HepG2 (cell line): ENCODE measurements around the gene ERC1. TPM values are rescaled to one million over a fixed set of nuclear protein-coding genes. Genes with fewer than 3 reads are reported as not detected.

Experiments
- ATAC-seq: fragments of 200-7000 bp; cut with Tn5 transposase; 3 replicates; pipeline ENCODE4 v1.9.1; 2020; ENCODE audit warnings: mild to moderate bottlenecking, moderate library complexity
- BruUV-seq: library from RNA; stranded (reverse); fragments of 400-500 nt; replicated peaks from 2 replicates; lab custom pipeline; 2021; lab: Mats Ljungman, UMichigan
- CTCF ChIA-PET: fragments of 300-600 bp; formaldehyde crosslinking; extraction: SDS; loops from one replicate; lab custom pipeline; 2021; ENCODE audit warnings: low total read pairs, inconsistent platforms, low intra/inter-chr PET ratio; lab: Yijun Ruan, JAX
- POLR2A ChIA-PET: fragments of 350-600 bp; sonication (Branson Sonifier 250); formaldehyde crosslinking; loops from one replicate; lab custom pipeline; 2020; ENCODE audit warnings: antibody characterized with exemption, inconsistent platforms; lab: Yijun Ruan, JAX
- DNase-seq: peaks from one replicate; pipeline ENCODE4 v3.0.0-alpha.2; 2015; ENCODE audit warnings: low spot score
- FAIRE-seq: peaks from 3 replicates; lab custom pipeline; 2011; peaks lifted over from hg19 to GRCh38; lab: Jason Lieb, UNC
- H2AFZ ChIP-seq: one replicate; pipeline ENCODE4 v1.6.1; 2011; ENCODE audit warnings: low read length, inconsistent platforms
- H3K27ac ChIP-seq: fragments of 300-600 bp; 3 replicates; pipeline ENCODE4 v1.8.0; 2011; ENCODE audit warnings: mixed run types, mild to moderate bottlenecking, mixed read lengths, low read length, inconsistent platforms; ENCODE audit not compliant: insufficient read depth; ENCODE audit errors: extremely low read length
- H3K27me3 ChIP-seq, 2 experiments: fragments of 200-600 bp in 1 of 2; 2 replicates in 1 of 2; 3 replicates in 1 of 2; pipeline versions ENCODE4 v1.6.0 to v1.8.0; 2011; ENCODE audit warnings: low read length in 2 of 2, mild to moderate bottlenecking in 2 of 2, moderate library complexity in 2 of 2, inconsistent platforms in 1 of 2; ENCODE audit not compliant: insufficient read depth in 2 of 2, control insufficient read depth in 1 of 2
- H3K36me3 ChIP-seq, 2 experiments: fragments of 200-600 bp in 1 of 2; replicated peaks in 1 of 2; 2 replicates in 1 of 2; 3 replicates in 1 of 2; pipeline versions ENCODE4 v1.5.1 to v1.8.0; 2011; ENCODE audit warnings: low read length in 2 of 2, inconsistent platforms in 1 of 2; ENCODE audit not compliant: insufficient read depth in 2 of 2, control insufficient read depth in 1 of 2
- H3K4me1 ChIP-seq: 2 replicates; pipeline ENCODE4 v1.5.1; 2012; ENCODE audit warnings: low read length, inconsistent platforms; ENCODE audit not compliant: insufficient read depth
- H3K4me2 ChIP-seq: 2 replicates; pipeline ENCODE4 v1.6.0; 2011; ENCODE audit warnings: low read depth, low read length, inconsistent platforms
- H3K4me3 ChIP-seq, 3 experiments: fragments of 200-600 bp in 1 of 3; sonication (generic), shearing (Covaris generic) in 1 of 3; replicated peaks in 1 of 3; 2 replicates each; pipeline ENCODE4 v1.5.1; 2011 to 2016; ENCODE audit warnings: low read length in 3 of 3, inconsistent platforms in 2 of 3, low read depth in 2 of 3, mild to moderate bottlenecking in 2 of 3, control low read depth in 1 of 3, mixed read lengths in 1 of 3; ENCODE audit not compliant: insufficient read depth in 1 of 3
- H3K79me2 ChIP-seq: one replicate; pipeline ENCODE4 v1.6.1; 2011; ENCODE audit warnings: low read length, inconsistent platforms; ENCODE audit not compliant: insufficient read depth
- H3K9ac ChIP-seq: 2 replicates; pipeline ENCODE4 v1.6.0; 2011; ENCODE audit warnings: mild to moderate bottlenecking, low read depth, low read length, inconsistent platforms; ENCODE audit not compliant: insufficient read depth
- H3K9me3 ChIP-seq: 2 replicates; pipeline ENCODE4 v1.5.1; 2012; ENCODE audit warnings: mild to moderate bottlenecking, low read length
- H4K20me1 ChIP-seq: 2 replicates; pipeline ENCODE4 v1.6.0; 2011; ENCODE audit warnings: inconsistent platforms, mild to moderate bottlenecking, low read length, moderate library complexity; ENCODE audit not compliant: insufficient read depth
- ARID5B ChIP-seq: IDR thresholded peaks from 2 replicates; pipeline ENCODE4 v1.4.0; 2020; ENCODE audit warnings: mild to moderate bottlenecking, missing genetic modification reagents
- HINFP ChIP-seq: sonication (generic); formaldehyde crosslinking; IDR thresholded peaks from 2 replicates; pipeline ENCODE4 v1.4.0; 2020; ENCODE audit warnings: low read depth, mild to moderate bottlenecking, missing genetic modification reagents
- MEIS1 ChIP-seq: sonication (generic); formaldehyde crosslinking; IDR thresholded peaks from 2 replicates; pipeline ENCODE4 v1.9.0; 2021; ENCODE audit warnings: mild to moderate bottlenecking, missing genetic modification reagents, moderate library complexity, borderline replicate concordance
- NONO ChIP-seq, 2 experiments: fragments of 450-650 bp in 1 of 2; sonication (generic) in 1 of 2; formaldehyde crosslinking in 1 of 2; IDR thresholded peaks in 1 of 2; conservative IDR thresholded peaks in 1 of 2; 2 replicates each; pipeline versions ENCODE4 v1.6.1 to v1.8.0; 2017 to 2022; ENCODE audit warnings: mild to moderate bottlenecking in 1 of 2, missing genetic modification reagents in 1 of 2, moderate library complexity in 1 of 2
- NR2F1 ChIP-seq, 2 experiments: fragments of 450-650 bp in 1 of 2; formaldehyde crosslinking in 1 of 2; IDR thresholded peaks; 2 replicates each; pipeline versions ENCODE4 v1.5.0 to v1.6.1; 2016 to 2020; ENCODE audit warnings: mild to moderate bottlenecking in 1 of 2, missing compliant biosample characterization in 1 of 2, missing genetic modification reagents in 1 of 2, moderate library complexity in 1 of 2
- TFDP1 ChIP-seq: IDR thresholded peaks from 2 replicates; pipeline ENCODE4 v1.6.1; 2016; ENCODE audit warnings: missing compliant biosample characterization, missing genetic modification reagents, borderline replicate concordance
- U2AF1 ChIP-seq: fragments of 200-400 bp; formaldehyde crosslinking; optimal IDR thresholded peaks from 2 replicates; pipeline ENCODE3; 2017; ENCODE audit warnings: mild to moderate bottlenecking, low read depth, low read length
- U2AF2 ChIP-seq: fragments of 200-400 bp; formaldehyde crosslinking; IDR thresholded peaks from 2 replicates; pipeline ENCODE4 v1.6.1; 2017; ENCODE audit warnings: low read depth, mild to moderate bottlenecking, low read length
- ZNF232 ChIP-seq: sonication (generic); formaldehyde crosslinking; IDR thresholded peaks from 2 replicates; pipeline ENCODE4 v1.4.0; 2020; ENCODE audit warnings: missing genetic modification reagents, borderline replicate concordance
- WGBS: methylation state at CpG from one replicate; pipeline ENCODE4 v1.1.6; 2017; ENCODE audit warnings: low lambda C conversion rate; 5-methylcytosine and 5-hydroxymethylcytosine counted together
- in situ Hi-C: cut with HindIII; loops from 2 replicates; pipeline ENCODE4 v1.10.0; 2017; ENCODE audit warnings: low pct_unique_long_range_greater_than_20kb; ENCODE audit not compliant: extremely low pct_ligation_motif_present
- intact Hi-C: fragments of 100-400 bp; cut with micrococcal nuclease; formaldehyde crosslinking; loops from one replicate; pipeline ENCODE4 v1.10.0; 2022; ENCODE audit not compliant: unreplicated experiment
- polyA plus RNA-seq, 8 experiments: library from polyadenylated mRNA; depleted of rRNA in 3 of 8; stranded (reverse) in 7 of 8; unstranded in 1 of 8; fragments of >200 nt; fragmentation: Illumina TruSeq in 4 of 8; extraction: Trizol in 4 of 8; gene quantifications; 2 replicates each; pipeline versions ENCODE4 v1.2.1 to v1.2.3, GENCODE V29; 2011 to 2016; ENCODE audit warnings: low read depth in 4 of 8, missing spikeins in 1 of 8, mixed read lengths in 1 of 8; ENCODE audit not compliant: insufficient read depth in 1 of 8
- total RNA-seq, 5 experiments: library from RNA; depleted of rRNA; stranded (reverse); fragments of >200 nt; fragmentation: Illumina TruSeq; extraction: Trizol; gene quantifications; 2 replicates each; pipeline ENCODE4 v1.2.3, GENCODE V29; 2016; ENCODE audit warnings: low read depth in 1 of 5

ERC1 gene
- total and polyA plus RNA-seq, 2 of the 13 experiments (the other 11 are each of a cell fraction or from before 2014, with no cell fraction given) = 6.1 to 12.4 TPM

- no peak for TF ChIP-seq HINFP (CRISPR knock-in tag)
- no peak for TF ChIP-seq U2AF2
- TF ChIP-seq ZNF232 = no peak
These were observed 422.9 kb downstream of the ERC1 start (continued) for GRCh38 chr12:1413930-1414329.

GRCh38 chr12:1418144-1418543 lies 427.1 kb downstream of the ERC1 start:
- WGBS = 100% methylated on average over 2 of the region's 2 CpGs

More at GRCh38 chr12:1418144-1418543, 427.1 kb downstream of the ERC1 start:
- no peak overlapping the region for H3K4me3 ChIP-seq
- H3K36me3 ChIP-seq = peaks cover 0 to 8% of the 10 kb centered on the region in 2 experiments; a peak in 2 of 5 replicates
- H3K9me3 ChIP-seq = peaks cover 21% of the 10 kb centered on the region
- intact Hi-C loops = no loop called here
- H3K4me2 ChIP-seq = no peak overlapping the region
- no TSS peak for BruUV-seq
- no peaks in the 10 kb centered on the region for H3K4me1 ChIP-seq
- no peak overlapping the region for H2AFZ ChIP-seq
- no peak for TF ChIP-seq ARID5B (CRISPR knock-in tag)
- TF ChIP-seq TFDP1 (CRISPR knock-in tag) = no peak
- TF ChIP-seq NONO (IDR thresholded peaks at IDR 0.05) = no peak
- TF ChIP-seq NONO (CRISPR knock-in tag; conservative IDR thresholded peaks at IDR 0.05) = no peak
- no peak for TF ChIP-seq MEIS1 (CRISPR knock-in tag)
- TF ChIP-seq NR2F1 (CRISPR knock-in tag; IDR thresholded peaks at IDR 0.05) = no peak
- no peak for TF ChIP-seq U2AF1
- TF ChIP-seq, all 625 proteins: peak for 0
- no peak for FAIRE-seq
- no peak for ATAC-seq
- DNase-seq = no peak
- Histone ChIP-seq H3K27ac (no peak overlapping the region), H3K9ac (no peak overlapping the region), H3K27me3 (no peaks in the 10 kb centered on the region), H4K20me1 (no peaks in the 10 kb centered on the region), H3K79me2 (no peaks in the 10 kb centered on the region)
- CTCF ChIA-PET = no interaction called here
- in situ Hi-C loops = no loop called here
- POLR2A ChIA-PET = no interaction called here
